Mesothelial cell of epicardium (in vitro differentiated cells): ENCODE measurements around the gene DLK2. TPM values are rescaled to one million over a fixed set of nuclear protein-coding genes. Genes with fewer than 3 reads are reported as not detected.
"Not testable (repeated sequence)": the region's sequence is repeated elsewhere in the genome, so short reads cannot be mapped to it uniquely, and the experiment has no call there.

Experiments
- DNase-seq, 2 experiments: peaks; one replicate each; pipeline ENCODE4 v3.0.0; 2021; ENCODE audit warnings: low spot score in 2 of 2; ENCODE audit not compliant: unreplicated experiment in 2 of 2
- H3K27ac Mint-ChIP-seq: 2 replicates; pipeline ENCODE4 v1.8.0; 2021; ENCODE audit warnings: mixed read lengths
- H3K27me3 Mint-ChIP-seq: 2 replicates; pipeline ENCODE4 v1.8.0; 2021; ENCODE audit warnings: low read depth, mixed read lengths
- H3K36me3 Mint-ChIP-seq: 2 replicates; pipeline ENCODE4 v1.8.0; 2021; ENCODE audit warnings: mixed read lengths
- H3K4me1 Mint-ChIP-seq: 2 replicates; pipeline ENCODE4 v1.8.0; 2021; ENCODE audit warnings: mixed read lengths
- H3K4me3 Mint-ChIP-seq: 2 replicates; pipeline ENCODE4 v1.8.0; 2021; ENCODE audit warnings: mild to moderate bottlenecking, moderate library complexity, mixed read lengths
- H3K9me3 Mint-ChIP-seq: 2 replicates; pipeline ENCODE4 v1.8.0; 2021; ENCODE audit warnings: mixed read lengths
- CTCF ChIP-seq: fragments of 200-600 bp; sonication (generic); IDR thresholded peaks from one replicate; pipeline ENCODE4 v1.5.0; 2021; ENCODE audit warnings: antibody characterized with exemption; ENCODE audit not compliant: unreplicated experiment
- total RNA-seq: library from RNA; stranded (reverse); gene quantifications from 3 replicates; pipeline ENCODE4 v1.2.1, GENCODE V29; 2021

DLK2 gene
- total RNA-seq, 1 donor from 2014 or later = 4.7 TPM

DNA sequence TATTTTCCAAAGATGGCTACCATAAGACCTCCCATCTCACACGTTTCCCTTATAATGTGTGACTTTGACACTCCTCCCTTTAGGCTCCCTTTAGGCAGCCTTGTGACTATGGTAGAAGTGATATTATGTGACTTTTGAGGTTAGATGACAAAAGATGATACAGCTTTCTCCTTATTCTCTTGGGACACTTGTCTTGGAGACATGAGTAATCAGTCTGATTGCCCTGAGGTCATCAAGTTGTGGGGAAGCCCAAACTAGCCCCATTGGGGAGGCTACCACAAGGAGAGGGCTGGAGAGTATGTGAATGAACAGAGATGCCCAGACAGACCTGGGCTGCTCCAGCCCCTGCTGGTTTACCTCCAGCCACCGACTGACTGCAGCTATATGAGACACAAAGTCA is 10.6 kb upstream of the DLK2 start:
- Mint-ChIP-seq H3K36me3 (no peaks in the 10 kb centered on the region), H3K4me1 (no peaks in the 10 kb centered on the region), H3K4me3 (no peak overlapping the region), H3K27me3 (peaks cover 17% of the 10 kb centered on the region), H3K9me3 (no peaks in the 10 kb centered on the region), H3K27ac (no peak overlapping the region)
- no peak for TF ChIP-seq CTCF
- no peak for DNase-seq

- no peak for TF ChIP-seq CTCF
- Mint-ChIP-seq H3K4me1 (no peaks in the 10 kb centered on the region), H3K4me3 (no peak overlapping the region), H3K27ac (no peak overlapping the region), H3K9me3 (no peaks in the 10 kb centered on the region), H3K36me3 (no peaks in the 10 kb centered on the region), H3K27me3 (peaks cover 25% of the 10 kb centered on the region)
- no peak for DNase-seq
Observed at GRCh38 chr6:43464337-43464736, 9.0 kb upstream of the DLK2 start.

GRCh38 chr6:43461936-43462335 is 6.6 kb upstream of the DLK2 start:
- H3K4me1 Mint-ChIP-seq = peaks cover 2% of the 10 kb centered on the region
- no peaks in the 10 kb centered on the region for H3K9me3 Mint-ChIP-seq
- H3K36me3 Mint-ChIP-seq = no peaks in the 10 kb centered on the region
- no peak overlapping the region for H3K27ac Mint-ChIP-seq
- no peak for DNase-seq
- H3K27me3 Mint-ChIP-seq = peaks cover 32% of the 10 kb centered on the region
- no peak overlapping the region for H3K4me3 Mint-ChIP-seq
- no peak for TF ChIP-seq CTCF

GRCh38 chr6:43460032-43460431 is 4.7 kb upstream of the DLK2 start:
- Mint-ChIP-seq H3K4me3 (no peak overlapping the region), H3K9me3 (no peaks in the 10 kb centered on the region), H3K27ac (no peak overlapping the region), H3K4me1 (peaks cover 10% of the 10 kb centered on the region), H3K36me3 (no peaks in the 10 kb centered on the region), H3K27me3 (peaks cover 46% of the 10 kb centered on the region)
- DNase-seq = no peak
- TF ChIP-seq CTCF = no peak

DNA sequence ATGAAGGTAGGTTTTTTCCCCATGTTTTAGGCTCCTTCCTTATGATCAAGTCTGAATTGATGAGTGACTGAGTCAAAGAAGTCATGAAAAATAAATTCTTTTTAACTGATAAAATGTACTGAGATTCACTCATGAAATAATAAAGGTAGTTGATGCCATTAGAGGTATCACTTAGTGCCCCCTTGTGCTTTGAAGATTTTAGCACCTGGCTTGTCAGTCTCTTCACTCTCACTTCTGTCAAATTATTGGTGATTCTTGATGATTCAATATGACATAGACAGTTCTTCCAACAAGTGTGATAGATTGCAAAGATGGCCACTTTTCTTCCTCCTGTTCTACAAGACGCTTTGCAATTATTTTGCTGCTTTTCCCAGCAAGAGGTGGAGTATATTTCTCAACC is 4.2 kb upstream of the DLK2 start:
- Mint-ChIP-seq H3K36me3 (no peaks in the 10 kb centered on the region), H3K4me1 (peaks cover 10% of the 10 kb centered on the region), H3K27ac (no peak overlapping the region), H3K27me3 (peaks cover 51% of the 10 kb centered on the region), H3K4me3 (no peak overlapping the region), H3K9me3 (no peaks in the 10 kb centered on the region)
- no peak for DNase-seq
- no peak for TF ChIP-seq CTCF

- H3K36me3 Mint-ChIP-seq, H3K9me3 Mint-ChIP-seq, H3K27ac Mint-ChIP-seq, DNase-seq, H3K4me3 Mint-ChIP-seq: not testable (repeated sequence)
- Mint-ChIP-seq H3K4me1 (peaks cover 16% of the 10 kb centered on the region), H3K27me3 (peaks cover 55% of the 10 kb centered on the region)
Observed at GRCh38 chr6:43458154-43458553, 2.8 kb upstream of the DLK2 start.
